ENCODE results near the gene TBC1D2B. TPM values are rescaled to one million over a fixed set of nuclear protein-coding genes. Genes with fewer than 3 reads are reported as not detected.
A peak's percentile ranks its signal among the peaks of the same experiment; 100 is the strongest.
"Not testable (repeated sequence)": the region's sequence is repeated elsewhere in the genome, so short reads cannot be mapped to it uniquely, and the experiment has no call there.

TBC1D2B gene
- total RNA-seq, 1 donor from 2014 or later: 63.6 TPM

DNA sequence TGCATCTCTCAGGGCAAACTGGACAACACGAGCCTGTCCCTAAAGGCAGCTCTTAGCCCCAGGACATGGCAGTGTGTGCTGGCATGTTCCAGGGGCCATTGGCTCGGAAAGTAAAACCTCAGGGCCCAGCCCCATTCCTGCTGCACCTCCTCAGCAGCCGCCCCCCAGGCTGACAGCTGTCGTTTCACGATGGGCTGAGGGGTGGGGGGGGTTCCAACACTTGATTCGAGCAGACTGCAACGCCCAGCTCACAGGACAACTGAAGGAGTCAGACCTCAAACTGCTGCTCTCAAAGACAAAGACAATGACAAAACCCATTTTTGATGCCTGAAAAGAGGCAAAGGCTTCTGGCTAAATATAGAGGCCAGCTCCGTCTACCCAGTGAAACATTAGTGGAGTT, 81.3 kb downstream of the TBC1D2B start:
- H3K27ac ChIP-seq: not testable (repeated sequence)
- H3K4me1 ChIP-seq: peaks cover 57% of the 10 kb centered on the region

DNA sequence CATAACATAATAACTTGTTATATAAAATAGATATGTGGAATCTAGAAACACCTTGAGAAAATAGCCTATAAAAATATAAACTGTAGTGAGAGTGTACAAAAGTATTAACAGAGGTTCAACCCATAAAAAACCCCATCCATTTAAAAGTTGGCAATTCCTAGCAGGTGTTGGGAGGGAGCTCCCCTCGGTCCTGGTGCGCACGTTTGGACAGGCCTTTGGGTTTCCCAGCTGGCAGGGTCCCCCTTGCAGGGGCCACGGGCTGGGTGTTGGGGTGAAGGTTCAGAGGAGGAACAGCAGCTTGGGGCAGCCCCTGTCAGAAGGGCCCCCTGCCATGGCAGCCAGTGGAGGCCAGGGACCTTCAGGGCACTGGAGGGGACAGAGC, 82.0 kb downstream of the TBC1D2B start:
- intact Hi-C loops (cut with DNase I); H3K4me3 ChIP-seq; DNase-seq (ENCODE audit: extremely low spot score in 2 of 2); H3K9me3 ChIP-seq; H3K27ac ChIP-seq; H3K27me3 ChIP-seq: not testable (repeated sequence)
- Histone ChIP-seq H3K36me3 (peaks cover 0 to 28% of the 10 kb centered on the region in 2 donors), H3K4me1 (peaks cover 62% of the 10 kb centered on the region)

More for the DNA sequence above, 81.3 kb downstream of the TBC1D2B start:
- H3K27me3 ChIP-seq; H3K9me3 ChIP-seq; DNase-seq (ENCODE audit: extremely low spot score in 2 of 2); intact Hi-C loops (cut with DNase I); H3K4me3 ChIP-seq: not testable (repeated sequence)
- H3K36me3 ChIP-seq: peaks cover 0 to 35% of the 10 kb centered on the region in 2 donors

DNA sequence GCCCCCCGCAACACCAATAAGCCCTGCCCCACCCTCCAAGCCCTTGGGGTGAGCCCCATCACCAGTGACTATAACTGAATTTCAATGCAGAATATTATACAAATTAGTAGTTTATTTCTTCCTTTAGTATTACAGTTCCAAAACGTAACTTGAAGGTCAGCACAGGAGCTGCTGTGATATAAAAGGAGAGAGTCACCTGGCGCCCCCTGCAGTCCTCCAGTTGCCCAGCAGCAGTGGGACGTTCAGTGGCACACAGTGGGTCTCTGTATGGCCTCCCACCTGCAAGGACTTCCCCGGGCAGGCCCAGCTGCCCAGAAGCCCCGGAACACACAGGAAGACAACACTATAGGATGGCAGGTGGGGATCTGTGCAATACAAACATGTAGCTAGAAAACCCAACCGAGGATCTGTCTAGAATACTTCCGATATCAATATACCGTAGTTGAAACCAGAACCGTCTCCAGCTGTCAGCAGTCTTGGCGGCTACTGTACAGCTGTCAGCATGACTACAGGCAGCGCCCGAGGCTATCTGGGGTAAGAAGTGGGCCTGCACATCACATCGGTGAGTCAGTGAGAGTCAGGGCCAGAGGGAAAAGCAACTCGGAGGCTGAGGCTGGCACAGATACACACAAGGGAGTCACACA, 82.5 kb downstream of the TBC1D2B start:
- H3K4me3 ChIP-seq; H3K9me3 ChIP-seq; H3K27me3 ChIP-seq; DNase-seq (ENCODE audit: extremely low spot score in 2 of 2); H3K27ac ChIP-seq; intact Hi-C loops (cut with DNase I): not testable (repeated sequence)
- peaks cover 0 to 26% of the 10 kb centered on the region in 2 donors for H3K36me3 ChIP-seq
- peaks cover 62% of the 10 kb centered on the region for H3K4me1 ChIP-seq

DNA sequence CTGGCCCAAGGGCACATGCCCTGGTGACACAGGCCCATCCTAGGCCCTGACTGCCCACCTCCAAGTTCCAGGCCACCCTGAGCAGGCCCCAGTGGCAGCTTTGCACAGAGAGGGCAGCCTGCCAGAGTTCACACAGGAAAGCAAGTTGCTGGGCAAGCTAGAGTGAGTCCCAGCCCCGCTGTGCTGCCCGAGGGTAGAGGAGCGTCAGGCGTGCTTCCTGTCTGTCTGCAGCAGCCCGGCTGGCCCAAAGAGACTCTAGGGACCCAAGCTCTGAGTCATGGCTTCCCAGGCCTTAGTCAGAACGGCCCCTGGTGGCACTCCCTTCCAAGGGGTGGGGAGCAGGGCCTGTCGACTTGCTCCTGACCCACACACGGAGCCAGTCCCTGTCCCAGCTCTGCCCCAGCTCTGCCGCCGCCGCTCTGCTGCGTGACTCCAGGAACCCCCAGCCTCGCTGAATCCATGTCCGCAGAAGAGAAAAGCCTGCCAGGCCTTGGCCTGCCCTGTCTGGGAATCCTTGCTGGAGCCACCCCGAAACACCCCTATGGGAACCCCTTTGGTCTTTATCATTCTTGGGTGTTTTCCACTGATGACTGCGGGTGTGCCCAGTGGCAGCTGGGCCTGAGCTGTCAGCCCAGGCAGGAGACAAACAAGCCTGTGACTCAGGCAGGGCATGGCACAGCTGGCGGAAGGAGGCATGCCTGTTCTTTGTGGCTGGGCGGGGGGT, 83.4 kb downstream of the TBC1D2B start:
- H3K4me1 ChIP-seq: peaks cover 63% of the 10 kb centered on the region
- peak overlapping the region; percentile 84 for H3K27ac ChIP-seq
- peaks cover 0 to 24% of the 10 kb centered on the region in 2 donors for H3K36me3 ChIP-seq
- H3K27me3 ChIP-seq; intact Hi-C loops (cut with DNase I); H3K9me3 ChIP-seq; H3K4me3 ChIP-seq: not testable (repeated sequence)
- peak; percentile 35 to 73 for TF ChIP-seq POLR2AphosphoS5 (IDR thresholded peaks at IDR 0.05; ENCODE audit: insufficient read depth in 1 of 2, low read depth in 1 of 2)
- DNase-seq (ENCODE audit: extremely low spot score in 2 of 2): peak in 1 of 2 donors; percentile 95

DNA sequence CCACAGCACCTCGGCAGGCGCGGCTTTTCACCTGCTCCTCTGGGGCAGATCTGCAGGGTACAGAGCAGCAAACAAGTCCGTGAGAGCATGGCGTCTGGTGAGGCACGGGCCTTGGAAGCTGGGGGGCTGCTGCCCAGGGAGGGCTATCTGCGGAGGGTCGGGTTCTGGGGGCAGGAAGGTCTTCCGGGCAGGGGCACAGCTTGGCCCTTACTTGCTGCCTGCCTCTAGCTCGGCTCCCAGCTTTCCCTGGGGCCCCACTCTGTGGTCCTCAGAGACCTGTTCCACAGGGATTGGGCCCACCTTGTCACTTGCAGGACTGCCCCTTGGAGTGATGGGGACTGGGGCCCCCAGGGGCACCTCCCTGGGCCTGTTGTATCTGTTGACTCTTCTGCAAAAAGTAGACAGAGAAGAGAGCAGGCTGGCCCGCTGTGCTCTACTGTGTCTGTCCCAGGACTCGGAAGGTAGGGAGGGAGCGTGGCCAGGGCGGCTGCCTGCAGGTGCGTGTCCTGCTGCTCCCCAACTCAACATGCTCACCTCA, 84.1 kb downstream of the TBC1D2B start:
- intact Hi-C loops (cut with DNase I): no loop called here

DNA sequence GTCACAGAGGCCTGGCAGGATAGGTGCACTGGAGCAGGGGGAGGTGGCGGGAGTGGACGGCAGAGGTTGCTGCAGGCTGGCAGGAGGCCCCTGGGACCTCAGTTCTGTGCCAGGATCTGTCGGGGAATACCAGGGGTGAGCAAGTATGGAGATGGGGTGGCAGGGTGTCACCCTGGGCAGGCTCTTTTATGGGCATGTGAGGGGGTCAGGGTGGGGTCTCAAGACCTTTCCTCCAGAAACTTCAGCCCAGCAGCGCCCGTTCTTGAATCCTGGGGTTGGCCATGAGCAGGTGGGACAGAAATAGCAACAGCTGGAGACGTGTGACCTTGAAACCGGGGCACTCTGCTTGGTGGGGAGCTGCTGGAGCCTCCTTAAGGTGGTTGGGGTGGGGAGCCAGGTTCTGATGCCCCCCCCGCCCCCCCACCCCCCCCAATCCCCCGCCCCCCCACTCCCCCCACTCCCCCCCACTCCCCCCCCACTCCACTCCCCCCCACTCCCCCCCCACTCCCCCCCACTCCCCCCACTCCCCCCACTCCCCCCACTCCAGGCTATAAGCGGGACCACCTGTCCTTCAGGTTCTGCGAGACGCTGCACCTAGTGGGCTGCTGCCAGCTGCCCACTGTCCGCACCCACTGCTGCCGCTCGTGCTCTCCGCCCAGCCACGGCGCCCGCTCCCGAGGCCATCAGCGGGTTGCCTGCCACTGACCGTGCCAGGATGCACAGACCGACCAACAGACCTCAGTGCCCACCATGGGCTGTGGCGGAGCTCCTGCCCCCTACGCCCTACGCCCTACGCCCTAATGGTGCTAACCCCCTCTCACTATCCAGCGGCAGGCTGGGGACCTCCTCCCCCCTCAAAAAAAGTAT, 84.9 kb downstream of the TBC1D2B start:
- peak overlapping the region; percentile 84 for H3K27ac ChIP-seq
- intact Hi-C loops (cut with DNase I): no loop called here
- no peaks in the 10 kb centered on the region for H3K27me3 ChIP-seq
- H3K4me1 ChIP-seq: peaks cover 70% of the 10 kb centered on the region
- TF ChIP-seq POLR2A (IDR thresholded peaks at IDR 0.05) (no peak), POLR2AphosphoS5 (IDR thresholded peaks at IDR 0.05; ENCODE audit: insufficient read depth in 1 of 2, low read depth in 1 of 2) (no peak)
- TF ChIP-seq, protein P1, sequence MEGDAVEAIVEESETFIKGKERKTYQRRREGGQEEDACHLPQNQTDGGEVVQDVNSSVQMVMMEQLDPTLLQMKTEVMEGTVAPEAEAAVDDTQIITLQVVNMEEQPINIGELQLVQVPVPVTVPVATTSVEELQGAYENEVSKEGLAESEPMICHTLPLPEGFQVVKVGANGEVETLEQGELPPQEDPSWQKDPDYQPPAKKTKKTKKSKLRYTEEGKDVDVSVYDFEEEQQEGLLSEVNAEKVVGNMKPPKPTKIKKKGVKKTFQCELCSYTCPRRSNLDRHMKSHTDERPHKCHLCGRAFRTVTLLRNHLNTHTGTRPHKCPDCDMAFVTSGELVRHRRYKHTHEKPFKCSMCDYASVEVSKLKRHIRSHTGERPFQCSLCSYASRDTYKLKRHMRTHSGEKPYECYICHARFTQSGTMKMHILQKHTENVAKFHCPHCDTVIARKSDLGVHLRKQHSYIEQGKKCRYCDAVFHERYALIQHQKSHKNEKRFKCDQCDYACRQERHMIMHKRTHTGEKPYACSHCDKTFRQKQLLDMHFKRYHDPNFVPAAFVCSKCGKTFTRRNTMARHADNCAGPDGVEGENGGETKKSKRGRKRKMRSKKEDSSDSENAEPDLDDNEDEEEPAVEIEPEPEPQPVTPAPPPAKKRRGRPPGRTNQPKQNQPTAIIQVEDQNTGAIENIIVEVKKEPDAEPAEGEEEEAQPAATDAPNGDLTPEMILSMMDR (IDR thresholded peaks at IDR 0.05): no peak
- no peak for DNase-seq (ENCODE audit: extremely low spot score in 2 of 2)
- H3K4me3 ChIP-seq: no peak overlapping the region
- H3K9me3 ChIP-seq: no peaks in the 10 kb centered on the region
- peaks cover 0 to 9% of the 10 kb centered on the region in 2 donors for H3K36me3 ChIP-seq

More for the DNA sequence above, 84.1 kb downstream of the TBC1D2B start:
- Histone ChIP-seq H3K27me3 (no peaks in the 10 kb centered on the region), H3K9me3 (no peaks in the 10 kb centered on the region), H3K27ac (peak overlapping the region; percentile 84), H3K36me3 (peaks cover 0 to 17% of the 10 kb centered on the region in 2 donors), H3K4me3 (no peak overlapping the region), H3K4me1 (peaks cover 65% of the 10 kb centered on the region)
- no peak for DNase-seq (ENCODE audit: extremely low spot score in 2 of 2)
- TF ChIP-seq, protein P1 (IDR thresholded peaks at IDR 0.05): no peak
- TF ChIP-seq POLR2AphosphoS5 (IDR thresholded peaks at IDR 0.05; ENCODE audit: insufficient read depth in 1 of 2, low read depth in 1 of 2) (no peak), POLR2A (IDR thresholded peaks at IDR 0.05) (no peak)
